SK-N-SH (cell line): ENCODE measurements around the gene WASHC2C. TPM values are rescaled to one million over a fixed set of nuclear protein-coding genes. Genes with fewer than 3 reads are reported as not detected.

Source experiments
- polyA plus RNA-seq, 3 experiments: library from polyadenylated mRNA; depleted of rRNA; stranded (reverse); fragments of >200 nt; gene quantifications; 2 replicates each; pipeline ENCODE4 v1.2.3, GENCODE V29; 2012
- small RNA-seq, 7 experiments: library from RNA; depleted of rRNA; stranded (forward); fragments of <200 nt; gene quantifications; one replicate each; pipeline ENCODE3, GENCODE V24; 2012

The WASHC2C gene
- polyA plus RNA-seq, 1 of the 3 experiments (the other 2 are of a cell fraction): 17.9 TPM

Small RNAs within 50 kb of the gene (small RNA-seq; reads per million reads assigned to genes)
- 0 reads per million in 7 experiments for gene AC012044.1

Other genes with a start within 250 kb of the WASHC2C start
- 2.0 and 2.1 TPM in 2 replicates for gene ZFAND4, start 54.5 kb upstream of the WASHC2C start, polyA plus RNA-seq (2012; rRNA removed)
- 17.6 and 21.9 TPM in 2 replicates for gene AGAP4, start 120.2 kb downstream of the WASHC2C start, polyA plus RNA-seq (2012; rRNA removed)
- gene TIMM23, start 245.2 kb downstream of the WASHC2C start, polyA plus RNA-seq (2012; rRNA removed): 87.0 and 96.4 TPM in 2 replicates